Measurements from ENCODE around the gene CFAP45.

Gene CFAP45

GRCh38 chr1:159923203-159924024, 23.4 kb upstream of the CFAP45 start:
- peak; percentile 82 for DNase-seq (ENCODE audit: low read depth)

- no peak for DNase-seq (ENCODE audit: low read depth)
Observed at GRCh38 chr1:159922511-159923202, 22.7 kb upstream of the CFAP45 start.

DNA sequence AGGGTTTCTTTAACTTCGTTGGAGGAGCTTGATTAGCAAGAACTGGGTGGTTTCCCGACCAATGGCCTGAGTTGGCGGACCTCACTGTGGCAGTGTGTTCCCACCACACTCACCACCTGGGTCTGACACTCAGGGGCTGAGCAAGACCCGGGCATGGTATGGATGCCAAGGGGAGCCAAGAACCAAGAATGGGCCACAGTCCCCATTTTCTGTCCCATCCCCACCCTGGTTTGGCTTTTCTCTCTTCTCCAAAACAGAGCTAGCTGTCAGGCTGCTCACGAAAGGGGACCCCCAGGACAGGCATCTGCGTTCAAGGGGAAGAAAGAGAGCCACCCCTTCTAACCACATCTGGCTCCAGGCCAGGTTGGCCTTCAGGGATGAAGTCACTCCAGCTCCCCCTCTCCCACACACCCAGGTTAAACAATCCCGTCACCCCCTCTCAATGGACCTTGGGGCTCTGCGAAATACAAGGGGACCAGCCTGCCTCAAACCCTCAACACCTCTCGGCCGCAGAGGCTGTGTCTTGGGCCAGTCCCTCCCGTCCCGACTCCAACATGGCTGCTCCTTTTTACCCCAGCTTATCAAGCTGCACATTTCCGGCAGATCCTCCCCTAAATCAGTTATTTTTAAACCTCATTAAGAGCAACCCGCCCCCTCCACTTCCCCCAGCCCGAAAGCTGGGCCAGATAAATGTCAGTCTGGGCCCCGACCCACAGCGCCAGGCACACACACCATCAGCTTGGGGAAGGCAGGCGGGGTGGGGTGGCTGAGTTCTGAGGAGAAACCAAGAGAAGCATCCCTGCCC, 21.9 kb upstream of the CFAP45 start:
- DNase-seq (ENCODE audit: low read depth): no peak

GRCh38 chr1:159921251-159921650, 21.3 kb upstream of the CFAP45 start:
- DNase-seq (ENCODE audit: low read depth): no peak

DNA sequence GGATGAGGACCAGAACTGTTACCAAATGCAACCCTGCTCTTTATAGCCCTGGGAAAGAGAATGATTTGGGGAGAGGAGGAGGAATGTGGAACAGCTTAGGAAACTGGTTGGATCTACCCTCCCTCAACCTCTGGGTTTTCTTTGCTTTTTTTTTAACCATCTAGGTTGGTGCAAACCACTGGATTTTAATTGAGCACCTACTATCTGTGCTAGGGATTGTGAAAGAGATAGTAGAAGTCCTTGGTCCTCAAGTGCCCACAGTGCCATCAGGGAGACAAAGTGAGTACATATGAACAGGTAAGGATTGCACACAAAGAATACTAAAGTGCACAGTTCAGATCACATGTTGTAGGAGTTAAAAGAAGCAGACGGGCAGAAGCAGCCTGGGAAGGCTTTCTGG, 20.7 kb upstream of the CFAP45 start:
- no peak for DNase-seq (ENCODE audit: low read depth)

DNA sequence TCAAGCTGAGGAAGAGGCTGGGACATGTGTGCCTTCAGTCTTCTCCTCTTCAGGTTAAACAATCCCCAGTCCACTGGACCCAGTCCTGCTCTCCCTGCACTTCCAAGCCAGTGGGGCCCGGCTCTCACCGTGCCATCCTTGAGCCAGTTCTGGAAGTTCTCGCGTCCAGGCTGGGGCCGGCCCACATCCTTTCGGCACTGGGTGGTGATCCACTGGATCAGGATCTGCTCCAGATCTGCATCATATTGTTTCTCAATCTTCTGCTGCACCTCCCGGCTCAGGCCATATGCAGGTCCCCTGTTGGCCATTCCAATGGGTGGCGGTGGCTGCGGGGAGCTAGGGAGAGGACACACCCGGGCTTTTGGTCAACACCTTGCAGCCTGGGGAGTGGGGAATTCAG, 20.2 kb upstream of the CFAP45 start:
- DNase-seq (ENCODE audit: low read depth): no peak

GRCh38 chr1:159919236-159919865, 19.4 kb upstream of the CFAP45 start:
- no peak for DNase-seq (ENCODE audit: low read depth)

- no peak for DNase-seq (ENCODE audit: low read depth)
Observed at GRCh38 chr1:159918352-159919200, 18.6 kb upstream of the CFAP45 start.

DNA sequence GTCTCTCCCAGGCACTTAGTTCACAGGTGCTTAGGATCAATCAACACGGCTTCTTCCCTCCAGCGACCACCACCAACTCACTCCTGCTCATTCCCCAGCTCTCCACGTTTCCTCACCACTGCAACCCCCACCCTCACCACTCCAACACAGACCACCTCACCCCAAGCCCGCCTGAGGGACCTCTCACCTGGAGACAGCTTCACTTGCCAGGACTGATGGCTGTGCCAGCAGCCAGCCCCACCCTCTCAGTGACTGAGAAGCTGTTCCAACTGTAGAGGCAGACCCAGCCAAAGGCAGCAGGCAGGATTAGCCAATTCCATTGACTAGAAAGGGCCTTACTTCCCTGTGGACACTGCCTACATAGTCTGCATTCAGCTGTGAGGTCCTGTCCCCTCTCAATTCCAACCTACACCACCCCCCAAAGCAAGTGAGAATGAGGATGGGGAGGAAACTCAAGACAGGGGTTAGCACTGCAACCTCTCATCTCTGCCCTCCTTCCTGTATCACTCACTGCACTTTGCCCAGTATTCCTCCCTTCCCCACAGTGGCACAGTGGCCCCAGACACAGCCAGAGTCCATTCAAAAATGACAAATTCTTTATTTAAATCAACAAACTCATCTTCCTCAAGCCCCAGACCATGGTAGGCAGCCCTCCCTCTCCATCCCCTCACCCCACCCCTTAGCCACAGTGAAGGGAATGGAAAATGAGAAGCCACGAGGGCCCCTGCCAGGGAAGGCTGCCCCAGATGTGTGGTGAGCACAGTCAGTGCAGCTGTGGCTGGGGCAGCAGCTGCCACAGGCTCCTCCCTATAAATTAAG, 17.8 kb upstream of the CFAP45 start:
- no peak for DNase-seq (ENCODE audit: low read depth)

DNA sequence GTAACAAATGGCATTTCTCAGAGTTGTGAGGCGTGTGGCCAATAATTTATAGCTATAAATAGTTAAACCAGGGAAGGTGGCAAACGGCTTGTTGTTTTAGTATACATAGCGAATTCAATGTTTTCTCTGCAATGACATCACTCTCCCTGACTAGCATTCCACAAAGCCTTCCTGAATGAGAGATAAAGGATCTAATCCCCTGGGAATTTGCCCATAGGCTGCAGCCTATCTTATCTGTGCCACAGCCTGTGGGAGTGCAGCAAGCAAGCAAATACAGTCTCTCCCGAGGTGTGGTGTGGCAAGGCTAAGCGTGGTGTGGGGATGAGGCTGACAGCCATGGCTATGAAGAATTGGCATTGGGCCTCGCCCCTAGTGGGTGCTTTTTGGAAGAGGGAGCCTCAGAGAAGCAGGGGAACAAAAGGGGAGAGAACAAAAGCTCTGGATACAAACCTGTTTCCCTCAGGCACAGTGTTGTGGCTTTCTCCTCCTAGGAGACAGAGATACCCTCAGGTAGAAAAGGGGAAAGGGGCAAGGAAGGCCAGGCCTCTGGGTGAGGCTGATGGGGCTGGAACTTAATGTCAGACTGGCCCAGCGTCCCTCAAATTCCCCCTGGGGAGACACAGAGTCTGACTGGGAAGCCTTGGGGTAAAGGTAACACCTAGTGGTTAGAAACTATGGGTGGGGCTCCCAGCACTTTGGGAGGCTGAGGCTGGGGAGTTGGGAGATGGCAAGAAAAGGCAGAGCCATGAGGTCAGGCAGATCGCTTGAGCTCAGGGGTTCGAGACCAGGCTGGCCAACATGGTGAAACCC, 16.5 kb upstream of the CFAP45 start:
- DNase-seq (ENCODE audit: low read depth): no peak

- no peak for DNase-seq (ENCODE audit: low read depth)
Observed at GRCh38 chr1:159915571-159916241, 15.7 kb upstream of the CFAP45 start.

GRCh38 chr1:159914252-159915018, 14.5 kb upstream of the CFAP45 start:
- no peak for DNase-seq (ENCODE audit: low read depth)

GRCh38 chr1:159913451-159914192, 13.7 kb upstream of the CFAP45 start:
- DNase-seq (ENCODE audit: low read depth): no peak

DNA sequence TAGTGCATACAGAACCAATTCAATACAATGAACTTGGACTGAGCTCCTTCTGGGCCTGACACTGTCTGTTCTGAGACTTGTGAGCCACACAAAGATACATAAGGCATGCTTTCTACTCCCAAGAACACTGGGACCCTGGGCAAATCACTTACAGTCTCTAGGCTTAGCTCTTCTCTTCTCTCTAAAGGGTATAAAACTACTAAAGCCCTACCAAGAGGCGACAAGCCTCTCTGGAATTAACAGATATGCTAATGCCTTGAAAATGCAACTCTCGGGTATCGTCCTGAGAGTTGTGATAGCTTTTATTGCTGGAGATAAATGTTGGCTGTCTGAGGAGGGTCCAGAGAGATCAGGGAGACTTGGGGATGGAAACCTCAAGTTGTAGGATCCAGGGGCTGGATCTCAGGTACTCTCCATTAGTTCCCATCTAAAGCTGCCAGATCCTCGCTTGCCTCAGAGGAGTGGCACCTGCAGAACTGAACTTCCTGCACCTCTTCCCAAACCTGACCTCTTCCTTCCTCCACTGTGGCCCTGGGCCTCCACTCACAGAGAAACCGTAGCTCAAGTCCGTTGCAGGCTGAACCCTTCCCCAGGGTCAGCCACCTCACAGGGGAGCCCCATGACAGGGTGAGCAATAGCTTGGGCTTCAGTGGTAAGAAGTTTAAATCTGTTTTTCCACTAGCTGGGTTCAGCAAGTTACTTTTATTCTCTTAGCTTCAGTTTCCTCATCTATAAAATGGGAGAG, 11.5 kb upstream of the CFAP45 start:
- DNase-seq (ENCODE audit: low read depth): no peak

DNA sequence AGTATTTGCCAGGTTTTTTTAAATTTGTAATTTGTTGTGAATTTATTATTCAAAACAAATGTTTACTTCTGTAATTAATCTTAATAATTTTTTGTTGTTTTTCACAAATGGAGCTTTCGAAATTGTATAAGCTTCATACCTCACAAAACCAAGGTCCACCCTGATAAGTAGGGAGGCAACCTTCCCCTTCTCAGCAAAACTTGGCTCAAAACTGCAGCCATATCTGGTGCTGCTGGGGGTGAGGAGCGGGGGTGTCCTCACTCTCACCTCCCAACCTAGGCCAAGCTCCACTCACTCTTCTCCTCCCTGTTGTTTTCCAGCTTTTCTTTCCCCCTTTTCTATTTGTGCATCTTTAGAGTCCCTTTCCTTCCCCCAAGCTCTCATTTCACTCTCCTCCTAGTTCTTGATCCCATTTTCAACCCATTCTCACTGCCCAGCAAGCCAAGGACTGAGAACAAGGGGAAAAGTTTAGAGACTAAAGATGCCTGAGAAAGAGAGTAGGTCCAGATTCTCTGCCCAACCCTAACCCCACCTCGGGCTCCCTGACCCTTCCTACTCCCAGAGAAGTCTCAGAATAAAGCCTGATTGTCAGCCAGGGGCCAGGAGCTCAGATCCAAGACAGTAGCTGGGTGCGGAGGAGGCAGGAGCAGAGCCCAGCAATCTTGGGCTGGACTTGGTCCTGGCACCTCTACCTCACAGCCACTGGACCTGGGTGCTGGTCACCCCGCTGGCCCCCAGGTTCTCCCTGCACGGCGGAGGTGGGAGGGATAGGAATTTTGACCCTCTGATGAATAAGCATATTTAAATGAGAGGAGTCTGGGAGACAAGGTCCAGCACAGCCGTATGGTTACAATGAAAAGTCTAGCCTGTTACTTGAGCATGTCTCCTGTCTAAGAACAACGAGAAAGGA, 8.3 kb upstream of the CFAP45 start:
- no peak for DNase-seq (ENCODE audit: low read depth)

DNA sequence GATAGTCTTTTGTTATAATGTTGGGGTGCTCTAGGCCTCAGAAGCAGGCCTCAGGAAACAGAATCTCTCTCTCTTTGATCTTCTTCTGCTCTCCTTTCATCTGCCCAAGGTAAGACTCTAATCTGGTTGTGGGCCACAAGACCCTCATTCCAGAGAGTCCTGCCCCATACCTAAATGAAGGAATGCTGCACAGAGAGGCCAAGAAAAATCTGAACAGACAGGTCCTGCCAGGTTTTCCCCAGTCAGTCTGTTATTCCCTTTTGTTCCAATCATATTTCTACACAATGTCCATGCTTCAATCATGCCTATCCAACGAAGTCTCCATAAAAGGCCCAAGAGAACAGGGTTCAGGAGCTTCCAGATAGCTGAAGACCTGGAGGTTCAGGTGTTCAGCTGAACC, 7.0 kb upstream of the CFAP45 start:
- no peak for DNase-seq (ENCODE audit: low read depth)

Measured in activated gamma-delta T cell treated with anti-CD3 and anti-CD28 coated beads, Interleukin-2, amount 50 U/mL, for 16 hours (primary cell).